Activated B cell treated with CpG ODN at 0.5 μM for 24 hours (primary cell): ENCODE measurements around the gene GNG7. TPM values are rescaled to one million over a fixed set of nuclear protein-coding genes. Genes with fewer than 3 reads are reported as not detected.

ENCODE experiments used
- ATAC-seq: fragments of 200-7000 bp; cut with Tn5 transposase; one replicate; pipeline ENCODE4 v1.10.0; 2021; ENCODE audit warnings: low read depth, mild to moderate bottlenecking, moderate library complexity
- CTCF ChIA-PET: fragments of 350-600 bp; sonication (Branson Sonifier 250); formaldehyde crosslinking; loops from one replicate; lab custom pipeline; 2021; ENCODE audit warnings: antibody characterized with exemption; lab: Charles Lee
- POLR2A ChIA-PET: fragments of 350-600 bp; sonication (Branson Sonifier 250); formaldehyde crosslinking; loops from one replicate; lab custom pipeline; 2021; ENCODE audit warnings: antibody characterized with exemption; lab: Charles Lee
- DNase-seq: peaks from one replicate; pipeline ENCODE4 v3.0.0; 2022
- H3K27ac Mint-ChIP-seq: one replicate; pipeline ENCODE4 v1.8.0; 2020; ENCODE audit warnings: mixed read lengths
- H3K27me3 Mint-ChIP-seq: one replicate; pipeline ENCODE4 v1.8.0; 2021; ENCODE audit warnings: mixed read lengths
- H3K36me3 Mint-ChIP-seq: one replicate; pipeline ENCODE4 v1.8.0; 2021; ENCODE audit warnings: low read depth, mixed read lengths
- H3K4me1 Mint-ChIP-seq: one replicate; pipeline ENCODE4 v1.8.0; 2021; ENCODE audit warnings: mixed read lengths
- H3K4me3 Mint-ChIP-seq: one replicate; pipeline ENCODE4 v1.8.0; 2020; ENCODE audit warnings: mild to moderate bottlenecking, mixed read lengths
- H3K9me3 Mint-ChIP-seq: one replicate; pipeline ENCODE4 v1.8.0; 2020; ENCODE audit warnings: mixed read lengths
- CTCF ChIP-seq: fragments of 200-600 bp; IDR thresholded peaks from one replicate; pipeline ENCODE4 v1.8.0; 2022; ENCODE audit warnings: antibody characterized with exemption, mild to moderate bottlenecking
- intact Hi-C: fragments of 100-400 bp; cut with micrococcal nuclease; formaldehyde crosslinking; loops from one replicate; pipeline ENCODE4 v1.15.1; 2024
- total RNA-seq: library from RNA; stranded (reverse); gene quantifications from 2 replicates; pipeline ENCODE4 v1.2.3, GENCODE V29; 2022

GNG7 gene
- total RNA-seq, 1 donor from 2014 or later = 35.4 TPM

- peak overlapping the region; percentile 89 for H3K27ac Mint-ChIP-seq
- POLR2A ChIA-PET = interaction anchor here (0.5 to 7.9 kb wide), 16 partner anchors 8 to 1047 kb away, joined by 3 to 176 read pairs (median 5); no protein-coding TSS in a partner anchor
- H3K4me3 Mint-ChIP-seq = peak overlapping the region; percentile 85
- ATAC-seq = no peak
- no peak for TF ChIP-seq CTCF
- no peaks in the 10 kb centered on the region for H3K27me3 Mint-ChIP-seq
- peaks cover 60% of the 10 kb centered on the region for H3K4me1 Mint-ChIP-seq
- CTCF ChIA-PET = interaction anchor here (1.0 to 4.3 kb wide), 3 partner anchors 9 to 65 kb away, joined by 3 to 25 read pairs (median 4); no protein-coding TSS in a partner anchor
- no peaks in the 10 kb centered on the region for H3K9me3 Mint-ChIP-seq
- DNase-seq = no peak
- H3K36me3 Mint-ChIP-seq = peaks cover 11% of the 10 kb centered on the region
- intact Hi-C loops = loop anchor here (1.0 kb wide), 4 partner anchors 9 to 48 kb away; partner anchors contain the start of gene SLC39A3
Measured at GRCh38 chr19:2701361-2702169, 929 bp downstream of the GNG7 start.

- H3K4me1 Mint-ChIP-seq = peaks cover 67% of the 10 kb centered on the region
- CTCF ChIA-PET = interaction anchor here (1.6 to 4.3 kb wide), 3 partner anchors 10 to 52 kb away, joined by 3 to 25 read pairs (median 4); no protein-coding TSS in a partner anchor
- POLR2A ChIA-PET = interaction anchor here (1.0 to 7.9 kb wide), 9 partner anchors 8 to 223 kb away, joined by 3 to 176 read pairs (median 7); no protein-coding TSS in a partner anchor
- H3K36me3 Mint-ChIP-seq = peaks cover 15% of the 10 kb centered on the region
- H3K9me3 Mint-ChIP-seq = no peaks in the 10 kb centered on the region
- DNase-seq (no peak), ATAC-seq (no peak)
- no peaks in the 10 kb centered on the region for H3K27me3 Mint-ChIP-seq
- peak overlapping the region; percentile 89 for H3K27ac Mint-ChIP-seq
- intact Hi-C loops = loop anchor here (1.0 kb wide), 1 partner anchor 48 kb away; no protein-coding TSS in a partner anchor
- peak overlapping the region; percentile 85 for H3K4me3 Mint-ChIP-seq
- no peak for TF ChIP-seq CTCF
Measured at GRCh38 chr19:2700660-2701360, 1.7 kb downstream of the GNG7 start.

- Mint-ChIP-seq H3K9me3 (no peaks in the 10 kb centered on the region), H3K4me1 (peaks cover 80% of the 10 kb centered on the region), H3K27ac (peak overlapping the region; percentile 94), H3K36me3 (peaks cover 21% of the 10 kb centered on the region), H3K4me3 (peak overlapping the region; percentile 77), H3K27me3 (no peaks in the 10 kb centered on the region)
- TF ChIP-seq CTCF = no peak
- ATAC-seq (no peak), DNase-seq (no peak)
- CTCF ChIA-PET = interaction anchor here (0.7 to 4.3 kb wide), 6 partner anchors 11 to 51 kb away, joined by 3 to 25 read pairs (median 3); no protein-coding TSS in a partner anchor
- intact Hi-C loops = no loop called here
- POLR2A ChIA-PET = interaction anchor here (0.5 to 7.9 kb wide), 13 partner anchors 12 to 1367 kb away, joined by 3 to 176 read pairs (median 4); partner anchors contain the start of genes GADD45B, REXO1 and SGTA
Measured at GRCh38 chr19:2699413-2700140, 2.9 kb downstream of the GNG7 start.

GRCh38 chr19:2694196-2694595, 8.3 kb downstream of the GNG7 start:
- CTCF ChIA-PET = no interaction called here
- ATAC-seq = peak; percentile 27
- TF ChIP-seq CTCF = no peak
- intact Hi-C loops = loop anchor here (2.0 kb wide), 1 partner anchor 17 kb away; no protein-coding TSS in a partner anchor
- DNase-seq = no peak
- Mint-ChIP-seq H3K27ac (peak overlapping the region; percentile 94), H3K27me3 (no peaks in the 10 kb centered on the region), H3K4me3 (peak overlapping the region; percentile 63), H3K4me1 (peaks cover 73% of the 10 kb centered on the region), H3K36me3 (peaks cover 46% of the 10 kb centered on the region), H3K9me3 (no peaks in the 10 kb centered on the region)
- POLR2A ChIA-PET = interaction anchor here (0.6 to 3.3 kb wide), 5 partner anchors 8 to 25 kb away, joined by 3 to 21 read pairs (median 8); no protein-coding TSS in a partner anchor
